Fibroblast of upper back skin (primary cell): ENCODE measurements around the gene NUAK1.
A peak's percentile ranks its signal among the peaks of the same experiment; 100 is the strongest.

Source experiments
- DNase-seq: peaks from one replicate; pipeline ENCODE4 v3.0.0-alpha.2; 2013

NUAK1 gene

GRCh38 chr12:106054049-106054448, 84.7 kb downstream of the NUAK1 start:
- no peak for DNase-seq

- DNase-seq, result peak; percentile 83
Observed at GRCh38 chr12:106051853-106052531, 86.8 kb downstream of the NUAK1 start.

- no peak for DNase-seq
Observed at GRCh38 chr12:106049546-106049945, 89.2 kb downstream of the NUAK1 start.

GRCh38 chr12:106049105-106049504, 89.6 kb downstream of the NUAK1 start:
- peak; percentile 41 for DNase-seq

- no peak for DNase-seq
Observed at GRCh38 chr12:106048676-106049075, 90.1 kb downstream of the NUAK1 start.

- no peak for DNase-seq
Observed at GRCh38 chr12:106048016-106048415, 90.7 kb downstream of the NUAK1 start.

- no peak for DNase-seq
Observed at GRCh38 chr12:106046947-106047346, 91.8 kb downstream of the NUAK1 start.

- no peak for DNase-seq
Observed at GRCh38 chr12:106046301-106046846, 92.4 kb downstream of the NUAK1 start.

GRCh38 chr12:106045251-106045674, 93.5 kb downstream of the NUAK1 start:
- no peak for DNase-seq

GRCh38 chr12:106044773-106045172, 94.0 kb downstream of the NUAK1 start:
- peak; percentile 63 for DNase-seq

GRCh38 chr12:106042037-106042436, 96.7 kb downstream of the NUAK1 start:
- peak; percentile 37 for DNase-seq

GRCh38 chr12:106040521-106040920, 98.2 kb downstream of the NUAK1 start:
- no peak for DNase-seq

GRCh38 chr12:106039646-106040404, 98.9 kb downstream of the NUAK1 start:
- no peak for DNase-seq

GRCh38 chr12:106039242-106039641, 99.5 kb downstream of the NUAK1 start:
- DNase-seq, result no peak

- DNase-seq, result no peak
Observed at GRCh38 chr12:106037524-106038298, 101.0 kb downstream of the NUAK1 start.

GRCh38 chr12:106035421-106035820, 103.3 kb downstream of the NUAK1 start:
- DNase-seq, result no peak

- no peak for DNase-seq
Observed at GRCh38 chr12:106034316-106034715, 104.4 kb downstream of the NUAK1 start.

GRCh38 chr12:106033161-106033675, 105.5 kb downstream of the NUAK1 start:
- DNase-seq, result no peak

GRCh38 chr12:106032623-106032925, 106.2 kb downstream of the NUAK1 start:
- DNase-seq, result peak; percentile 71

GRCh38 chr12:106031761-106032622, 106.8 kb downstream of the NUAK1 start:
- no peak for DNase-seq

GRCh38 chr12:106030210-106031071, 108.3 kb downstream of the NUAK1 start:
- peak; percentile 99 for DNase-seq
